ENCODE results near the gene TMC8.

The TMC8 gene

GRCh38 chr17:78183916-78184315, 53.3 kb downstream of the TMC8 start:
- no peak for DNase-seq

- DNase-seq, result no peak
Measured at GRCh38 chr17:78184351-78184750, 53.8 kb downstream of the TMC8 start.

GRCh38 chr17:78184868-78185267, 54.3 kb downstream of the TMC8 start:
- DNase-seq, result no peak

GRCh38 chr17:78185981-78186691, 55.6 kb downstream of the TMC8 start:
- no peak for DNase-seq

- DNase-seq, result peak; percentile 57
Measured at GRCh38 chr17:78186692-78187595, 56.4 kb downstream of the TMC8 start, which contains the start of the genes AFMID and TK1. TSS of gene AFMID (plus strand) at chr17:78187362. CDS start at chr17:78187371, 9 bp downstream. TSS of gene TK1 (minus strand) at chr17:78187052. CDS start at chr17:78186994, 58 bp downstream.

All from activated CD4-positive, alpha-beta T cell treated with anti-CD3 and anti-CD28 coated beads for 1 hour (primary cell).